HCT116 (cell line): ENCODE data around the gene RNF10. TPM values are rescaled to one million over a fixed set of nuclear protein-coding genes. Genes with fewer than 3 reads are reported as not detected.

Experiments used
- ATAC-seq: fragments of 200-7000 bp; cut with Tn5 transposase; 2 replicates; pipeline ENCODE4 v1.9.1; 2020; ENCODE audit warnings: mild to moderate bottlenecking, moderate library complexity
- BruUV-seq: library from RNA; stranded (reverse); fragments of 400-500 nt; replicated peaks from 2 replicates; lab custom pipeline; 2021; lab: Mats Ljungman, UMichigan
- CTCF ChIA-PET: fragments of 300-600 bp; sonication (Branson Sonifier 250); formaldehyde crosslinking; loops from one replicate; lab custom pipeline; 2021; ENCODE audit warnings: antibody characterized with exemption; lab: Charles Lee
- POLR2A ChIA-PET: fragments of 300-600, 350-600 bp; sonication (Branson Sonifier 250); formaldehyde crosslinking; loops from one replicate; lab custom pipeline; 2021; ENCODE audit warnings: antibody characterized with exemption; lab: Charles Lee
- RAD21 ChIA-PET, 2 experiments: fragments of 300-600 bp; sonication (Branson Sonifier 250); formaldehyde crosslinking; loops; one replicate each; lab custom pipeline; 2023; ENCODE audit warnings: low total read pairs in 2 of 2; ENCODE audit not compliant: uncharacterized antibody in 2 of 2, unreplicated experiment in 2 of 2, low non-redundant PET in 1 of 2; lab: Charles Lee
- DNase-seq: peaks from one replicate; pipeline ENCODE4 v3.0.0-alpha.2; 2010; ENCODE audit warnings: low read depth, low spot score
- H2AFZ ChIP-seq: fragments of 200-600 bp; shearing (Covaris generic), sonication (generic); 2 replicates; pipeline ENCODE4 v1.6.1; 2017; ENCODE audit warnings: low read depth, mixed run types, mixed read lengths, antibody characterized with exemption, low read length; ENCODE audit not compliant: poor library complexity, severe bottlenecking
- H3K27ac ChIP-seq: 2 replicates; pipeline ENCODE4 v1.5.1; 2012; ENCODE audit warnings: low read depth, low read length
- H3K27me3 ChIP-seq: fragments of 200-600 bp; sonication (generic); 2 replicates; pipeline ENCODE4 v1.6.1; 2016; ENCODE audit warnings: mixed run types, low read length, mixed read lengths; ENCODE audit not compliant: insufficient read depth
- H3K36me3 ChIP-seq, 2 experiments: fragments of 200-500 bp in 1 of 2; fragments of 200-600 bp in 1 of 2; sonication (Bioruptor generic) in 1 of 2; sonication (generic) in 1 of 2; 2 replicates each; pipeline versions ENCODE4 v1.5.1 to v1.6.1; 2014 to 2016; ENCODE audit warnings: low read length in 2 of 2, inconsistent platforms in 1 of 2, mixed read lengths in 1 of 2, mixed run types in 1 of 2; ENCODE audit not compliant: insufficient read depth in 2 of 2, control insufficient read depth in 1 of 2
- H3K4me1 ChIP-seq, 2 experiments: fragments of 200-600 bp in 1 of 2; sonication (generic) in 1 of 2; 2 replicates each; pipeline versions ENCODE4 v1.5.1 to v1.6.1; 2012 to 2017; ENCODE audit warnings: low read length in 2 of 2, inconsistent platforms in 1 of 2, mild to moderate bottlenecking in 1 of 2, mixed read lengths in 1 of 2, mixed run types in 1 of 2, moderate library complexity in 1 of 2; ENCODE audit not compliant: insufficient read depth in 2 of 2, control insufficient read depth in 1 of 2
- H3K4me2 ChIP-seq: fragments of 200-600 bp; sonication (generic); 2 replicates; pipeline ENCODE4 v1.6.1; 2017; ENCODE audit warnings: mixed run types, low read length, mixed read lengths
- H3K4me3 ChIP-seq, 2 experiments: fragments of 200-600 bp in 1 of 2; sonication (generic) in 1 of 2; replicated peaks in 1 of 2; 2 replicates each; pipeline ENCODE4 v1.5.1; 2011 to 2016; ENCODE audit warnings: low read length in 2 of 2, control low read depth in 1 of 2, low read depth in 1 of 2, mild to moderate bottlenecking in 1 of 2, mixed read lengths in 1 of 2, mixed run types in 1 of 2
- H3K79me2 ChIP-seq: fragments of 200-600 bp; sonication (generic); 2 replicates; pipeline ENCODE4 v1.6.1; 2017; ENCODE audit warnings: mild to moderate bottlenecking, mixed run types, low read length, moderate library complexity, mixed read lengths; ENCODE audit not compliant: insufficient read depth
- H3K9ac ChIP-seq: fragments of 200-600 bp; sonication (generic); 2 replicates; pipeline ENCODE4 v1.6.1; 2016; ENCODE audit warnings: low read length, mixed read lengths
- H3K9me2 ChIP-seq: fragments of 200-600 bp; sonication (generic), shearing (Covaris generic); 2 replicates; pipeline ENCODE4 v1.6.1; 2017; ENCODE audit warnings: mixed run types, mild to moderate bottlenecking, moderate library complexity; ENCODE audit not compliant: insufficient read depth
- H3K9me3 ChIP-seq, 2 experiments: fragments of 200-500 bp in 1 of 2; fragments of 200-600 bp in 1 of 2; sonication (Bioruptor generic) in 1 of 2; sonication (generic) in 1 of 2; 2 replicates each; pipeline ENCODE4 v1.6.1; 2014 to 2017; ENCODE audit warnings: low read length in 2 of 2, mixed read lengths in 2 of 2, inconsistent platforms in 1 of 2, low read depth in 1 of 2, mild to moderate bottlenecking in 1 of 2, mixed run types in 1 of 2, moderate library complexity in 1 of 2; ENCODE audit not compliant: control insufficient read depth in 1 of 2, insufficient read depth in 1 of 2
- H4K20me1 ChIP-seq: fragments of 200-600 bp; sonication (generic), shearing (Covaris generic); 2 replicates; pipeline ENCODE4 v1.6.1; 2017; ENCODE audit warnings: mixed run types, mild to moderate bottlenecking, moderate library complexity; ENCODE audit not compliant: insufficient read depth
- CTCF ChIP-seq, 3 experiments: fragments of 200-600 bp in 1 of 3; sonication (generic) in 1 of 3; IDR thresholded peaks in 2 of 3; conservative IDR thresholded peaks in 1 of 3; 2 replicates each; pipeline ENCODE4 v1.5.1; 2012 to 2017; ENCODE audit warnings: low read depth in 2 of 3, low read length in 2 of 3, antibody characterized with exemption in 1 of 3, borderline replicate concordance in 1 of 3, control low read depth in 1 of 3, mild to moderate bottlenecking in 1 of 3, mixed read lengths in 1 of 3, mixed run types in 1 of 3, moderate library complexity in 1 of 3; ENCODE audit not compliant: insufficient read depth in 1 of 3
- EGR1 ChIP-seq: IDR thresholded peaks from 2 replicates; pipeline ENCODE4 v1.6.1; 2012; ENCODE audit warnings: low read depth
- EZH2 ChIP-seq: fragments of 200-600 bp; sonication (generic); IDR thresholded peaks from 2 replicates; pipeline ENCODE4 v1.6.1; 2017; ENCODE audit warnings: antibody characterized with exemption, mixed run types
- POLR2A ChIP-seq: IDR thresholded peaks from 2 replicates; pipeline ENCODE4 v1.7.0; 2011; ENCODE audit warnings: borderline replicate concordance; ENCODE audit not compliant: insufficient read depth, insufficient read length; ENCODE audit errors: extremely low read depth
- POLR2AphosphoS5 ChIP-seq: IDR thresholded peaks from 2 replicates; pipeline ENCODE4 v1.6.1; 2011; ENCODE audit warnings: mild to moderate bottlenecking, low read depth, low read length, moderate library complexity
- RAD21 ChIP-seq: IDR thresholded peaks from 2 replicates; pipeline ENCODE4 v1.6.1; 2012; ENCODE audit warnings: low read depth, mild to moderate bottlenecking
- REST ChIP-seq: IDR thresholded peaks from 2 replicates; pipeline ENCODE4 v1.6.1; 2012; ENCODE audit warnings: low read depth
- TCF7L2 ChIP-seq: IDR thresholded peaks from 2 replicates; pipeline ENCODE4 v1.7.0; 2011; ENCODE audit warnings: borderline replicate concordance, inconsistent platforms; ENCODE audit not compliant: insufficient read depth, insufficient read length; ENCODE audit errors: extremely low read depth
- YY1 ChIP-seq: IDR thresholded peaks from 2 replicates; pipeline ENCODE4 v1.6.1; 2011; ENCODE audit warnings: low read length, low read depth, moderate library complexity, mild to moderate bottlenecking; ENCODE audit not compliant: insufficient replicate concordance; ENCODE audit errors: extremely low read depth
- ZFX ChIP-seq: fragments of 450-650 bp; IDR thresholded peaks from 2 replicates; pipeline ENCODE4 v1.6.1; 2017
- intact Hi-C: fragments of 100-400 bp; cut with micrococcal nuclease; formaldehyde crosslinking; loops from 2 replicates; pipeline ENCODE4 v1.10.0; 2022
- total RNA-seq: library from RNA; stranded (reverse); gene quantifications from one replicate; pipeline ENCODE4 v1.2.1, GENCODE V29; 2021; ENCODE audit not compliant: unreplicated experiment
- TF ChIP-seq, protein P1 (sequence below): IDR thresholded peaks from 2 replicates; pipeline ENCODE4 v1.6.1; 2012

The RNF10 gene
- total RNA-seq, 1 experiment from 2014 or later = 141 TPM

- H2AFZ ChIP-seq = peak overlapping the region; percentile 94
- H3K4me1 ChIP-seq = peaks cover 6 to 33% of the 10 kb centered on the region in 2 experiments
- H3K9me2 ChIP-seq = no peaks in the 10 kb centered on the region
- H3K9me3 ChIP-seq = no peaks in the 10 kb centered on the region
- DNase-seq = peak; percentile 13
- H3K27ac ChIP-seq = no peak overlapping the region; the same call in 1 of the 2 replicates
- peak overlapping the region; percentile 58 for H3K9ac ChIP-seq
- BruUV-seq = no TSS peak
- H3K79me2 ChIP-seq = peaks cover 10% of the 10 kb centered on the region
- CTCF ChIA-PET = interaction anchor here (0.6 to 1.6 kb wide), 6 partner anchors 19 to 425 kb away, joined by 3 to 5 read pairs (median 4); no protein-coding TSS in a partner anchor
- peak; percentile 52 for ATAC-seq
- H3K4me3 ChIP-seq = peak overlapping the region; percentile 32 to 61
- H3K4me2 ChIP-seq = peak overlapping the region; percentile 87
- H3K27me3 ChIP-seq = no peaks in the 10 kb centered on the region
- POLR2A ChIA-PET = interaction anchor here (0.6 kb wide), 2 partner anchors 19 to 387 kb away, joined by 3 to 4 read pairs; no protein-coding TSS in a partner anchor
- H4K20me1 ChIP-seq = no peaks in the 10 kb centered on the region
- peaks cover 2% of the 10 kb centered on the region in 2 experiments; a peak in 1 of 4 replicates for H3K36me3 ChIP-seq
- intact Hi-C loops = loop anchor here (1.0 to 5.0 kb wide), 4 partner anchors 65 to 528 kb away; partner anchors contain the start of gene PLA2G1B
- RAD21 ChIA-PET = interaction anchor here in 1 of 2 experiments (0.7 to 1.0 kb wide), 2 partner anchors 387 to 388 kb away, joined by 3 to 4 read pairs; no protein-coding TSS in a partner anchor
- TF ChIP-seq POLR2A (no peak), CTCF (IDR thresholded peaks at IDR 0.05 in 2 of 3, conservative IDR thresholded peaks at IDR 0.05 in 1 of 3; ENCODE audit: borderline replicate concordance in 1 of 3, insufficient read depth in 1 of 3, low read depth in 2 of 3, low read length in 2 of 3) (peak in 2 of 3 experiments; percentile 16 to 30; a peak in 2 of 6 replicates), EGR1 (no peak), REST (no peak), EZH2 (no peak), ZFX (peak; percentile 70), RAD21 (peak; percentile 60), POLR2AphosphoS5 (0 out of 2 replicates have a peak, but pooled peaks have one; percentile 18), TCF7L2 (peak; percentile 11), YY1 (no peak)
- TF ChIP-seq, protein P1, sequence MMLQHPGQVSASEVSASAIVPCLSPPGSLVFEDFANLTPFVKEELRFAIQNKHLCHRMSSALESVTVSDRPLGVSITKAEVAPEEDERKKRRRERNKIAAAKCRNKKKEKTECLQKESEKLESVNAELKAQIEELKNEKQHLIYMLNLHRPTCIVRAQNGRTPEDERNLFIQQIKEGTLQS = no peak
These were observed 50.4 kb downstream of the RNF10 start for GRCh38 chr12:120584343-120585149.
